Stomach smooth muscle (tissue), 2 donors: Measurements from ENCODE around the gene BICC1.

Experiments
- H3K27ac ChIP-seq: one replicate; pipeline ENCODE4 v1.7.0; 2013; ENCODE audit warnings: mild to moderate bottlenecking, low read length, inconsistent platforms
- H3K27me3 ChIP-seq, 2 donors: one replicate each; pipeline ENCODE4 v1.7.0; 2013; ENCODE audit warnings: low read length in 2 of 2; ENCODE audit not compliant: insufficient read depth in 2 of 2, control insufficient read depth in 1 of 2
- H3K36me3 ChIP-seq, 2 donors: one replicate each; pipeline ENCODE4 v1.7.0; 2013; ENCODE audit warnings: low read length in 2 of 2; ENCODE audit not compliant: control insufficient read depth in 2 of 2, insufficient read depth in 2 of 2
- H3K4me1 ChIP-seq: one replicate; pipeline ENCODE4 v1.7.0; 2013; ENCODE audit warnings: low read length; ENCODE audit not compliant: control insufficient read depth, insufficient read depth
- H3K4me3 ChIP-seq, 2 donors: one replicate each; pipeline ENCODE4 v1.7.0; 2013; ENCODE audit warnings: low read length in 2 of 2
- H3K9ac ChIP-seq, 2 donors: one replicate each; pipeline ENCODE4 v1.7.0; 2013; ENCODE audit warnings: low read length in 2 of 2, mild to moderate bottlenecking in 1 of 2
- H3K9me3 ChIP-seq, 2 donors: one replicate each; pipeline ENCODE4 v1.7.0; 2013; ENCODE audit warnings: low read length in 2 of 2; ENCODE audit not compliant: control insufficient read depth in 2 of 2
- donor health status: healthy.
- donor health status: Pancreatic carcinoma.

Gene BICC1

GRCh38 chr10:58704226-58704625, 191.6 kb downstream of the BICC1 start:
- Histone ChIP-seq H3K27me3 (no peaks in the 10 kb centered on the region), H3K4me1 (no peaks in the 10 kb centered on the region), H3K27ac (no peak overlapping the region), H3K36me3 (no peaks in the 10 kb centered on the region), H3K9ac (no peak overlapping the region), H3K4me3 (no peak overlapping the region), H3K9me3 (no peaks in the 10 kb centered on the region)

GRCh38 chr10:58704671-58705141, 192.0 kb downstream of the BICC1 start:
- H3K9me3 ChIP-seq = no peaks in the 10 kb centered on the region
- no peak overlapping the region for H3K4me3 ChIP-seq
- H3K9ac ChIP-seq = no peak overlapping the region
- H3K27ac ChIP-seq = no peak overlapping the region
- no peaks in the 10 kb centered on the region for H3K36me3 ChIP-seq
- H3K4me1 ChIP-seq = no peaks in the 10 kb centered on the region
- no peaks in the 10 kb centered on the region for H3K27me3 ChIP-seq

DNA sequence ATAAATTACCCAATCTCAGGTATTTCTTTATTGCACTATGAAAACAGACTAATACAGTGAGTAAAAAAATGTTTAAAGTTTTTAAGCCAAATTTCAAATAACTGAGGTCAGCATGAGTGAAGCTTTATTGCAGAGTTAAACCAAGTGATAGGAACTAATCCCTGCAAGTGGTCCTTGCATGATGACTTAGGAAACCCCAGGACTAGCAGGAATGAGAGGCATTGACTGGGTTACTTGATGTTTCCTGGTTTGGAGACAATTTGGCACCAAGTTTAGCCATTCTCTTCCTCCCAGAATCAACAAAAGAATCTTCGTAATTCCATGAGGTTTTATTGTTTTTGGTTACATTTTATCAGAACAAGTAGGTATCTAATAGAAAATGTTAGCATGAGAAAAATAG, 194.2 kb downstream of the BICC1 start:
- Histone ChIP-seq H3K9ac (no peak overlapping the region), H3K27me3 (no peaks in the 10 kb centered on the region), H3K4me3 (no peak overlapping the region), H3K36me3 (no peaks in the 10 kb centered on the region), H3K9me3 (no peaks in the 10 kb centered on the region), H3K4me1 (no peaks in the 10 kb centered on the region), H3K27ac (no peak overlapping the region)

DNA sequence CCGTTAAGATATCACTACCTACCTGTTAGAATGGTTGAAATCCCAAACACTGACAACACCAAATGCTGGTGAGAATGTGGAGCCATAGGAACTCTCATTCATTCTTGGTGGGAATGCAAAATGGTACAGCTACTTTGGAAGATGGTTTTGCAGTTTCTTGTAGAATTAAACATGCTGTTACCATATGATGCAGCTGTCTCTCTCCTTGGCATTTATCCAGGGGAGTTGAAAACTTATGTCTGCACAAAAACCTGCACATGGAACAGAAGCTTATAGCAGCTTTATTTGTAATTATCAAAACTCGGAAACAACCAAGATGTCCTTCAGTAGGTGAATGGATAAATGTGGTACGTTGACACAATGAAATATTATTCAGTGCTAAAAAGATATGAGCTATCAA, 199.5 kb downstream of the BICC1 start:
- H3K9me3 ChIP-seq = no peaks in the 10 kb centered on the region
- H3K9ac ChIP-seq = no peak overlapping the region
- no peak overlapping the region for H3K27ac ChIP-seq
- no peaks in the 10 kb centered on the region for H3K4me1 ChIP-seq
- no peaks in the 10 kb centered on the region for H3K36me3 ChIP-seq
- no peak overlapping the region for H3K4me3 ChIP-seq
- H3K27me3 ChIP-seq = no peaks in the 10 kb centered on the region

GRCh38 chr10:58712982-58713381, 200.3 kb downstream of the BICC1 start:
- Histone ChIP-seq H3K27me3 (no peaks in the 10 kb centered on the region), H3K9me3 (no peaks in the 10 kb centered on the region), H3K36me3 (no peaks in the 10 kb centered on the region), H3K4me3 (no peak overlapping the region), H3K9ac (no peak overlapping the region), H3K27ac (no peak overlapping the region), H3K4me1 (no peaks in the 10 kb centered on the region)

DNA sequence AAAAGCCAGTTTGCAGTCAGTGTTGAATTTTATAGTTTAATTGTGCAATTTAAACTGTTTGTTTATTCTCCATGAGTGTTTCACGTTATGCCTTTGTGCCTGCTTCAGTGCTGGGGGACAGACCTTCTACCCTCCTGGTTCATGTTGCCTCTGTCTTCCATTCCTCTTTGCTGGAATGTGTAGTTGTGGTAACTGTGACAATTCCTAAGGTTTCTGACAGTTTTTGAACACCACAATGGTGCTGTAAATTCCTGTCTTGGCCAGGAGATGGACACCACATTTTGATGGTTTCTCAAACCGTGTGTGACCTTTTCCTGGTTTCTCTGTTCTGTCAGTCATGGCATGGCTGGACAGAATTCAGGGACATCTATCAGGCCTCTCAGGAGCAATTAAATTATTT, 201.7 kb downstream of the BICC1 start:
- H3K36me3 ChIP-seq = no peaks in the 10 kb centered on the region
- no peak overlapping the region for H3K4me3 ChIP-seq
- no peak overlapping the region for H3K9ac ChIP-seq
- no peaks in the 10 kb centered on the region for H3K4me1 ChIP-seq
- H3K27me3 ChIP-seq = no peaks in the 10 kb centered on the region
- H3K9me3 ChIP-seq = no peaks in the 10 kb centered on the region
- no peak overlapping the region for H3K27ac ChIP-seq

GRCh38 chr10:58715061-58715460, 202.4 kb downstream of the BICC1 start:
- Histone ChIP-seq H3K36me3 (no peaks in the 10 kb centered on the region), H3K27ac (no peak overlapping the region), H3K4me3 (no peak overlapping the region), H3K9ac (no peak overlapping the region), H3K27me3 (no peaks in the 10 kb centered on the region), H3K9me3 (no peaks in the 10 kb centered on the region), H3K4me1 (no peaks in the 10 kb centered on the region)

- Histone ChIP-seq H3K27ac (no peak overlapping the region), H3K4me3 (no peak overlapping the region), H3K9ac (no peak overlapping the region), H3K36me3 (no peaks in the 10 kb centered on the region), H3K4me1 (no peaks in the 10 kb centered on the region), H3K27me3 (no peaks in the 10 kb centered on the region), H3K9me3 (no peaks in the 10 kb centered on the region)
Measured at GRCh38 chr10:58718596-58718995, 205.9 kb downstream of the BICC1 start.

- Histone ChIP-seq H3K27me3 (no peaks in the 10 kb centered on the region), H3K4me1 (no peaks in the 10 kb centered on the region), H3K9me3 (no peaks in the 10 kb centered on the region), H3K9ac (no peak overlapping the region), H3K27ac (no peak overlapping the region), H3K36me3 (no peaks in the 10 kb centered on the region), H3K4me3 (no peak overlapping the region)
Measured at GRCh38 chr10:58721601-58722281, 209.1 kb downstream of the BICC1 start.

- H3K27ac ChIP-seq = no peak overlapping the region
- H3K27me3 ChIP-seq = no peaks in the 10 kb centered on the region
- H3K4me3 ChIP-seq = no peak overlapping the region
- no peak overlapping the region for H3K9ac ChIP-seq
- no peaks in the 10 kb centered on the region for H3K4me1 ChIP-seq
- H3K9me3 ChIP-seq = no peaks in the 10 kb centered on the region
- H3K36me3 ChIP-seq = no peaks in the 10 kb centered on the region
Measured at GRCh38 chr10:58723186-58723585, 210.5 kb downstream of the BICC1 start.

- Histone ChIP-seq H3K27me3 (no peaks in the 10 kb centered on the region), H3K9ac (no peak overlapping the region), H3K27ac (no peak overlapping the region), H3K4me1 (no peaks in the 10 kb centered on the region), H3K36me3 (no peaks in the 10 kb centered on the region), H3K4me3 (no peak overlapping the region), H3K9me3 (no peaks in the 10 kb centered on the region)
Measured at GRCh38 chr10:58723966-58724365, 211.3 kb downstream of the BICC1 start.
